ENCODE measurements around the gene ZMAT5.
A peak's percentile ranks its signal among the peaks of the same experiment; 100 is the strongest.

Gene ZMAT5

DNA sequence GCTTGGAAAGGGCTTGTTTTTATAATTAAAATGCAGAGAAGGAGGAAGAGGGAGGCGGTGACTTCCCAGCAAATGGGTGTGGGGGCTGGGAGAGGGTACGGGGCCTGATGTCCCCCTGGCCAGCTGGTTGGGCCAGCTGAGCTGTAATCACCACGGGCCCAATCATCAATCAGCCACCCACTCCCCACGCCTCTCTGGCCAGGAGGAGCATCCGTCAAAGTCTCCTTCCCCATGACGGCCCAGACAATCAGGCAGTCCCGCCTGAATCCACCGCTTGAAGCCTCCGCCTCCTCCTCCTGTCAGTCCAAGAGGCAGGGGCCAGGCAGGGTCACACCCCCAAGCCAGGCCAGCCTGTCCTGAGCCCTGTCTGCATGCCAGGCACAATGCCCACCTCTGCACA, 60.3 kb downstream of the ZMAT5 start:
- DNase-seq (ENCODE audit: low spot score) = no peak

DNA sequence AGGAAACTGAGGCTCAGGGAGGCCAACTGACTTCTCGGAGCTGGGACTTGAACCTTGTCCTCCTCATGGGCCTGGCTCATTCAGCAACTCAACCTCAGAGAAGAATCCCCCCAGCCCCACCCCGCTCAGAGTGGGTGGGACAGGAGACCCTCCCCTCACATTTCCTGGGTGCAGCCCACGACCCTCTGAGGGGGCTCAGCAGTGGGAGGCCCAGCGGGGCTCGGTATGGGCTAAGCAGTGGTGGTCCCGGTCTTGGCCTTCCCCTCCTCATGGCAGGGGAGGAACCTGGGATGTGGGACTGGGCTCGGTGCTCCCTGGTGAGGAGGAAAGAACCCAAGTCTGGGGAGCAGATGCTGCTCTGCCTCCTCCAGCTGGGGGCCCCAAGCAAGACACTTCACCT, 61.2 kb downstream of the ZMAT5 start:
- DNase-seq (ENCODE audit: low spot score) = no peak

GRCh38 chr22:29704528-29705285, 62.1 kb downstream of the ZMAT5 start:
- DNase-seq (ENCODE audit: low spot score) = no peak

- DNase-seq (ENCODE audit: low spot score) = no peak
These were observed 63.1 kb downstream of the ZMAT5 start for GRCh38 chr22:29703569-29704195.

- DNase-seq (ENCODE audit: low spot score) = no peak
These were observed 63.8 kb downstream of the ZMAT5 start for GRCh38 chr22:29702931-29703501.

GRCh38 chr22:29702000-29702930, 64.5 kb downstream of the ZMAT5 start:
- DNase-seq (ENCODE audit: low spot score) = no peak

DNA sequence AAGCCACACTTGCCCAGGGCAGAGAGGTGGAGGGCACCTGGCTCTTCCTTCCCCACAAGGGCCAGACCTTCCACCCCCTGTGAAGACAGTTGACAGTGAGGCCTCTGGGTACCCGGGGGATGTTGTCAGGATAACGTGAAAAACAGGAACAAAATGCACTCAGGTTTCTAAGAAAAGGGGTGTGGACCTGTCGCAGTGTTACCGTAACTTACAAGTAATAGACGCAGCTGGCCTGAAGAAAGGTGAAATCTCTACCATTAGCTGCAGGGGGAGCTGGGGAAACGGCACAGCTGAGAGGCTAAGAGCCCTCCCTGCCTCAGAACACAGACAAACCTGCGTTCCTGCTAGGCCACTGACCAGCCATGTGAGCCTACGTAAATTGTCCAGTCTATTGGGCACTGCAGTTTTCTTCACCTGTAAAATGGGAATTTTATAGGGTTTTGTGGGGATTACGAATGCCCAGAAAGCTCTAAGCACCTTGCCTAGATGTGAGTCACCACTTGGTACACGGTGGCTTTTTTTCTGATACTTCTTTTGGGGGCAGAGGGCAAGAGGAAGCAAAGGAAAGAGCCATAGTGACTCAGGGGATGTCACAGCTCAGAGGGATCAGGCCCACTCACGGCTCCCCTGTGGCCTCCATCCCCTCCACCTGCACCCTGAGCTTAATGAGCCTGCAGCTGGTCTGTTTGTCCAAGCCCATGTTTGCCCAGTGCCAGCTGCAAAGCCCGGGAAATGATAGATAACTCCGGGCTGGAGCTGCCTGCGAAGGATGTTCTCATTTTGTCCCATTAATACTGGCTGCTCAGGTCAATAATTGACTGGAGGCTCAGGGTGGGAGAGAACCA, 65.4 kb downstream of the ZMAT5 start:
- DNase-seq (ENCODE audit: low spot score) = no peak

DNA sequence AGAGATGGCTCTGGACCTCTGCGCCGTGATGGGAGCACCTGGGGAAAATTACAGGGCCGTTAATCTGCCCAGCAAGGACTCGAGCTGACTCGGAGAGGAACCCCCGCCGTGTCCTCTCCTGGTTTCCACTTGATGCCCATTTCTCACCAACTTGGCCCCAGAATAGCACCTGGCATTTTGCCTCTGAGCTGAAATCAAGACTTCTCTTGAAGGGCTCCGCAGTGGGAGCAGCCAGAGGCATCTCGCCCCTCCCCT, 66.0 kb downstream of the ZMAT5 start:
- no peak for DNase-seq (ENCODE audit: low spot score)

- DNase-seq (ENCODE audit: low spot score) = no peak
These were observed 66.5 kb downstream of the ZMAT5 start for GRCh38 chr22:29700206-29700899.

DNA sequence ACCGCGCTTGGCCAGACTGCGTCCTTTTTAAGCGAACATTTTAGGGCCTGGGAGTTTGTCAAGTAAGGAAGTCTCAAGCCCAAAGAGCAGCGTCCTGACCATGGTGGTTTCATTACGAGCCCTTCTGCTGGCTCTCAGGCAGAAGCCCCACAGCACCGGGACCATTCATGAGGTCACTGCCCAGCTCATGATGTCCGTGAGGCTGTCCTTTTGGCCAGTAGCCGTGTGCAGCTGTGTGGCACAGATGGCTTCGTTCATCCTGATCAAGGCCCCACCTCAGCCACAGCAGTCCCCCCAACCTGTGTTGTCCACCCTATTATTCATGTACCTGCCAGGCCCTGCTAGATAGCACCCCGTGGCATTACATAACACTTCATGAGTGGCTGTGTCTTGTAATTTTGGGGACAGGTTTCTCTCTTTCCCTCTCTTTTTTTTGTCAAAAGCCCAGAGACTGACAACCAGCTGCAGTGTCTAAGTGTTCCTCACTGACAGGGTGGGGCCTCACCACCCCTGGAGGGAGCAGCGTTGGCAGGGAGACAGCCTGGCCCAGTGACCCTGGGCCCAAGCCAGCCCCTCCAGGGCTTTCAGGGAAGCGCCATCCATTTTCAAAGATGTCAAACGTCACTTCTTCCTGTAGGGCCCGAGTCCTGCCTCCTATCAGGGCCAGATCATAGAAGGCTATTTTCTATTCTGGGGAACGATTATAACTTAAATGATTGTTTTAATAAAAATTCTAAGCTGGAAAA, 68.8 kb downstream of the ZMAT5 start:
- DNase-seq (ENCODE audit: low spot score) = no peak

- DNase-seq (ENCODE audit: low spot score) = no peak
These were observed 71.5 kb downstream of the ZMAT5 start for GRCh38 chr22:29695129-29695926.

- DNase-seq (ENCODE audit: low spot score) = no peak
These were observed 73.1 kb downstream of the ZMAT5 start for GRCh38 chr22:29693671-29694070.

- DNase-seq (ENCODE audit: low spot score) = no peak
These were observed 73.6 kb downstream of the ZMAT5 start for GRCh38 chr22:29693161-29693560.

GRCh38 chr22:29692327-29692640, 74.5 kb downstream of the ZMAT5 start:
- DNase-seq (ENCODE audit: low spot score) = no peak

- DNase-seq (ENCODE audit: low spot score) = no peak
These were observed 75.0 kb downstream of the ZMAT5 start for GRCh38 chr22:29691636-29692326.

DNA sequence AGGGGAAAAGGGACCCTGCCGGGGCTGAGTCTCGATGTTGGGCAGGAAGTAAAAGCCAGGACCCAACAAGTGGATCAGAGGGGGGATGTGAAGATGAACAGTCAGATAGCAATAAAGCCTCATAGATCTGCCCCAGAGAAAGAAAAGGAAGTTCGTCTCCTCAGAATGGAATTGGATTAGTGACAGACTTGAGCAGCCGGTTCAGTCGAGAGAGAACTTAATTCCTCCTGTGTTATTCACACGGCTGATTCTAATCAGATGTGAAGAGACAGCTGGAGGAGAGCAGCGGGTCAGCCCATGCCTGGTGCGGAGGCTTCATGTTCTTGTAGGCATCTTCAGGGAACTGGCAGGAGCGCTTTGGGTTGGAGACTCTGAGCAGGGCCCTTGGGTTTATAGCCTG, 76.3 kb downstream of the ZMAT5 start:
- DNase-seq (ENCODE audit: low spot score) = no peak

GRCh38 chr22:29689880-29690213, 77.0 kb downstream of the ZMAT5 start:
- DNase-seq (ENCODE audit: low spot score) = peak; percentile 86

GRCh38 chr22:29689206-29689879, 77.5 kb downstream of the ZMAT5 start:
- no peak for DNase-seq (ENCODE audit: low spot score)

DNA sequence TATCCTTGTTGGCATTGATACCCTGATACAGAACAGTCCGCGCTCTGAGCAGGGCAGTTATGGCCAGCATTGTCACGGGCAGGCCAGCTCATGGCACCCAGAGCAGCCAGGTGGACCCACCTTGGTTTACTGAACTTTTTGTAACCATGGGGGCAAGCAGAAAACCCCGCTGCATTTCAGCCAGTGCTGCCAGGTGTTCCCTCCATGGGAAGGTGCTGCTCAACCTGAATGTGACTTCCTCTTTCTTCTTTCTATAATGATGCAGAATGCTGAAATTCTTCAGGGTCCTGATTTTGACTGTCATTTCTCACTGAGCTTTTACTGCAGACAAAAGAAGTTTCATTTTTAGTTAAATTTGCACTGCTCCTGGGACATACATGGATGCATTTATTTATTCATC, 82.6 kb downstream of the ZMAT5 start:
- no peak for DNase-seq (ENCODE audit: low spot score)

Measured in HuH-7.5 (cell line).